ENCODE data around the gene FANCI. TPM values are rescaled to one million over a fixed set of nuclear protein-coding genes. Genes with fewer than 3 reads are reported as not detected.

FANCI gene
- total and polyA plus RNA-seq, 2 of the 4 experiments (the other 2 are of a cell fraction), result 13.2 to 34.2 TPM

DNA sequence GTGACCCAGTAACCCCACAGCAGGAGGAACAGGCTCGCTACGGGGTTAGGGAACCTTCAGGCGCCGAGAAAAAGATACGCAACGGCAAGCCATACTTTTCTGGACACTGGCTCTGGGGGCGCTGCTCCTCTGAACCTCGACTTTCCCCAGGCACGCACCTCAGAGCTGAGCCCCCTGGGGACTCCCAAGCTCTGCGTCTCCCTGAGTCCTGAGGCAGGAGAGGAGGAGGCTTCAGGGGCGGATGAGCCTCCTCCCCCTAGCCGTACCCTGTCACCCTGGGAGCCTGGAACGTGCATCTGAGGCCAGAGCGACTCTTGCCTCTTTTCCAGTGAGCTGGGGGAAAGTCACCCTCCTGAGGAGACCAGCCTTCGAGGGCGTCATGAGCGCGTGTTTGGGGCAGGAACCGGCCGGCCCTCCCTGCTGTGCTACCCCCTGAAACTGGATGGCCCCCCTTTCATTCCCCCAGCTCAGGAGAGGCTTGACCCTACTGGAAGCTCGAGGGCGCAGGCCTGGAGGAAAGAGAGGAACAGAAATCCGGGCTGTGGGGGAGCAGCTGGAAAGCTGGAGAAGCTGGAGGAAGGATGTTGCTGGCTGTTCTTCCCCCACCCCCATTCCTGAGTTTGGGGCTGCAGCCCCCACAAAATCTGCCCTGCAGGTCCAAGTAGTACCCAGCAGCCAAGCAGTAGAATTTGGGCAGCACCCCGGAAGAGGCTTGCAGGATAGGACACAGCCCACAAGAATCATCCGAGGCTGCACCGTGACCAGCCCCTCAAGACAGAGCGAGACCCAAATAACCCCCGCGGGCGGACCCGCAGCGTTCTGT lies 115.9 kb downstream of the FANCI start:
- Histone ChIP-seq H3K14ac (replicated peaks; ENCODE audit: low read depth, low read length) (no peak overlapping the region), H2BK5ac (ENCODE audit: low read depth, low read length, poor library complexity, severe bottlenecking) (no peak overlapping the region), H2AK5ac (ENCODE audit: low read depth, low read length) (no peak overlapping the region), H2BK20ac (ENCODE audit: low read depth, low read length) (no peak overlapping the region), H3K9me1 (ENCODE audit: insufficient read depth, low read length) (no peaks in the 10 kb centered on the region), H3K4me3 (ENCODE audit: insufficient read depth, low read depth, low read length) (no peak overlapping the region), H2AK9ac (replicated peaks; ENCODE audit: low read depth, low read length, poor library complexity) (no peak overlapping the region), H3K4ac (ENCODE audit: low read depth, low read length) (no peak overlapping the region), H3K79me1 (ENCODE audit: low read depth in 1 of 2, low read length in 2 of 2) (no peaks in the 10 kb centered on the region), H3K4me2 (ENCODE audit: low read depth, low read length) (no peak overlapping the region), H4K5ac (ENCODE audit: low read depth, low read length) (no peak overlapping the region), H3K4me1 (ENCODE audit: control insufficient read depth, insufficient read depth, low read length) (no peaks in the 10 kb centered on the region), H4K8ac (ENCODE audit: low read depth in 2 of 2, low read length in 2 of 2) (no peak overlapping the region), H2AFZ (replicated peaks; ENCODE audit: low read length, poor library complexity) (no peak overlapping the region), H4K20me1 (ENCODE audit: insufficient read depth, low read length) (peaks cover 2% of the 10 kb centered on the region; the same call in 1 of the 2 replicates), H4K91ac (ENCODE audit: insufficient read depth, low read depth, low read length) (no peak overlapping the region), H3K36me3 (ENCODE audit: control insufficient read depth, insufficient read depth, low read length) (no peaks in the 10 kb centered on the region), H3K18ac (ENCODE audit: low read depth, low read length) (no peak overlapping the region), H2BK120ac (ENCODE audit: low read depth, low read length) (no peak overlapping the region), H3K27ac (ENCODE audit: insufficient read depth, low read length) (no peak overlapping the region), H3K56ac (ENCODE audit: extremely low read depth, insufficient read depth, low read length) (no peak overlapping the region), H3K23ac (ENCODE audit: low read depth, low read length) (no peak overlapping the region), H3K9ac (ENCODE audit: low read depth, low read length) (no peak overlapping the region), H3K9me3 (ENCODE audit: control insufficient read depth, insufficient read depth, low read length) (no peaks in the 10 kb centered on the region), H2BK15ac (ENCODE audit: low read depth, low read length) (no peak overlapping the region), H3K27me3 (ENCODE audit: control insufficient read depth, insufficient read depth, low read length) (peaks cover 83% of the 10 kb centered on the region)
- WGBS, 2 experiments (ENCODE audit: extremely low coverage in 2 of 2, insufficient read length in 1 of 2), result 21% methylated on average over 4 of the region's 32 CpGs; no CpG with 5 or more reads in 1 of the 2 experiments
- ATAC-seq (ENCODE audit: low read depth) (no peak), DNase-seq (no peak)
- dilution Hi-C loops (cut with HindIII; ENCODE audit: low sequenced_read_pairs, unreplicated experiment), result no loop called here
- ChIA-PET CTCF (interaction anchor here (0.8 to 3.5 kb wide), 12 partner anchors 13 to 114 kb away, joined by 3 to 37 read pairs (median 4); no protein-coding TSS in a partner anchor), POLR2A (ENCODE audit: unreplicated experiment) (no interaction called here)
- intact Hi-C loops (cut with micrococcal nuclease), result loop anchor here (2.0 kb wide), 1 partner anchor 43 kb away; no protein-coding TSS in a partner anchor
- in situ Hi-C loops (cut with MboI; ENCODE audit: low sequenced_read_pairs), result loop anchor here (5.0 kb wide), 1 partner anchor 73 kb away; no protein-coding TSS in a partner anchor
- BruUV-seq (replicated peaks), result no TSS peak
- TF ChIP-seq MAFK (IDR thresholded peaks at IDR 0.05; ENCODE audit: low read depth, low read length) (no peak), RAD21 (IDR thresholded peaks at IDR 0.05; ENCODE audit: low read length) (no peak), MAZ (IDR thresholded peaks at IDR 0.05; ENCODE audit: borderline replicate concordance, low read depth, low read length) (no peak), POLR2A (IDR thresholded peaks at IDR 0.05; ENCODE audit: low read depth, low read length) (no peak), CHD1 (IDR thresholded peaks at IDR 0.05; ENCODE audit: low read depth, low read length) (no peak), SMC3 (IDR thresholded peaks at IDR 0.05; ENCODE audit: low read depth, low read length) (no peak), RCOR1 (IDR thresholded peaks at IDR 0.05; ENCODE audit: insufficient replicate concordance, low read length) (no peak), BHLHE40 (IDR thresholded peaks at IDR 0.05; ENCODE audit: low read depth, low read length) (no peak), MXI1 (IDR thresholded peaks at IDR 0.05; ENCODE audit: borderline replicate concordance, low read depth, low read length) (no peak), ELK1 (IDR thresholded peaks at IDR 0.05; ENCODE audit: borderline replicate concordance, low read depth, low read length) (no peak), CEBPB (IDR thresholded peaks at IDR 0.05; ENCODE audit: low read depth, low read length) (no peak), NFE2L2 (IDR thresholded peaks at IDR 0.05; ENCODE audit: low read depth, low read length) (no peak), FOS (IDR thresholded peaks at IDR 0.05; ENCODE audit: low read depth, low read length) (no peak)
- TF ChIP-seq, protein P1, sequence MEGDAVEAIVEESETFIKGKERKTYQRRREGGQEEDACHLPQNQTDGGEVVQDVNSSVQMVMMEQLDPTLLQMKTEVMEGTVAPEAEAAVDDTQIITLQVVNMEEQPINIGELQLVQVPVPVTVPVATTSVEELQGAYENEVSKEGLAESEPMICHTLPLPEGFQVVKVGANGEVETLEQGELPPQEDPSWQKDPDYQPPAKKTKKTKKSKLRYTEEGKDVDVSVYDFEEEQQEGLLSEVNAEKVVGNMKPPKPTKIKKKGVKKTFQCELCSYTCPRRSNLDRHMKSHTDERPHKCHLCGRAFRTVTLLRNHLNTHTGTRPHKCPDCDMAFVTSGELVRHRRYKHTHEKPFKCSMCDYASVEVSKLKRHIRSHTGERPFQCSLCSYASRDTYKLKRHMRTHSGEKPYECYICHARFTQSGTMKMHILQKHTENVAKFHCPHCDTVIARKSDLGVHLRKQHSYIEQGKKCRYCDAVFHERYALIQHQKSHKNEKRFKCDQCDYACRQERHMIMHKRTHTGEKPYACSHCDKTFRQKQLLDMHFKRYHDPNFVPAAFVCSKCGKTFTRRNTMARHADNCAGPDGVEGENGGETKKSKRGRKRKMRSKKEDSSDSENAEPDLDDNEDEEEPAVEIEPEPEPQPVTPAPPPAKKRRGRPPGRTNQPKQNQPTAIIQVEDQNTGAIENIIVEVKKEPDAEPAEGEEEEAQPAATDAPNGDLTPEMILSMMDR (conservative IDR thresholded peaks at IDR 0.05; ENCODE audit: low read depth, low read length), result no peak
- TF ChIP-seq, protein P2, sequence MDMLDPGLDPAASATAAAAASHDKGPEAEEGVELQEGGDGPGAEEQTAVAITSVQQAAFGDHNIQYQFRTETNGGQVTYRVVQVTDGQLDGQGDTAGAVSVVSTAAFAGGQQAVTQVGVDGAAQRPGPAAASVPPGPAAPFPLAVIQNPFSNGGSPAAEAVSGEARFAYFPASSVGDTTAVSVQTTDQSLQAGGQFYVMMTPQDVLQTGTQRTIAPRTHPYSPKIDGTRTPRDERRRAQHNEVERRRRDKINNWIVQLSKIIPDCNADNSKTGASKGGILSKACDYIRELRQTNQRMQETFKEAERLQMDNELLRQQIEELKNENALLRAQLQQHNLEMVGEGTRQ (IDR thresholded peaks at IDR 0.05; ENCODE audit: low read depth, low read length), result no peak
